Activated naive CD8-positive, alpha-beta T cell treated with anti-CD3 and anti-CD28 coated beads, Interleukin-2, amount 50 U/mL, for 24 hours (primary cell): Measurements from ENCODE around the gene SEMA3C.

Experiments
- ATAC-seq: fragments of 150-1000 bp; cut with Tn5 transposase; one replicate; pipeline ENCODE4 v1.10.0; 2021
- DNase-seq: peaks from one replicate; pipeline ENCODE4 v3.0.0; 2021
- H3K27ac Mint-ChIP-seq: one replicate; pipeline ENCODE4 v1.8.0; 2021; ENCODE audit warnings: mild to moderate bottlenecking, mixed read lengths
- H3K27me3 Mint-ChIP-seq: one replicate; pipeline ENCODE4 v1.8.0; 2021; ENCODE audit warnings: mixed read lengths
- H3K36me3 Mint-ChIP-seq: one replicate; pipeline ENCODE4 v1.8.0; 2021; ENCODE audit warnings: low read depth, mixed read lengths
- H3K4me1 Mint-ChIP-seq: one replicate; pipeline ENCODE4 v1.8.0; 2021; ENCODE audit warnings: mixed read lengths
- H3K4me3 Mint-ChIP-seq: one replicate; pipeline ENCODE4 v1.8.0; 2021; ENCODE audit warnings: mild to moderate bottlenecking, moderate library complexity, mixed read lengths
- H3K9me3 Mint-ChIP-seq: one replicate; pipeline ENCODE4 v1.8.0; 2021; ENCODE audit warnings: mixed read lengths

The SEMA3C gene

GRCh38 chr7:80766724-80767123 is 152.1 kb downstream of the SEMA3C start:
- no peak overlapping the region for H3K4me3 Mint-ChIP-seq
- no peaks in the 10 kb centered on the region for H3K4me1 Mint-ChIP-seq
- H3K27ac Mint-ChIP-seq, result no peak overlapping the region
- ATAC-seq (no peak), DNase-seq (no peak)
- H3K27me3 Mint-ChIP-seq, result no peaks in the 10 kb centered on the region
- H3K36me3 Mint-ChIP-seq, result no peaks in the 10 kb centered on the region
- no peaks in the 10 kb centered on the region for H3K9me3 Mint-ChIP-seq

- H3K4me1 Mint-ChIP-seq, result no peaks in the 10 kb centered on the region
- no peaks in the 10 kb centered on the region for H3K27me3 Mint-ChIP-seq
- H3K4me3 Mint-ChIP-seq, result no peak overlapping the region
- no peaks in the 10 kb centered on the region for H3K36me3 Mint-ChIP-seq
- ATAC-seq (no peak), DNase-seq (no peak)
- no peak overlapping the region for H3K27ac Mint-ChIP-seq
- H3K9me3 Mint-ChIP-seq, result no peaks in the 10 kb centered on the region
These were observed 154.7 kb downstream of the SEMA3C start for GRCh38 chr7:80764132-80764531.

GRCh38 chr7:80763704-80764103 is 155.1 kb downstream of the SEMA3C start:
- Mint-ChIP-seq H3K27ac (no peak overlapping the region), H3K4me3 (no peak overlapping the region), H3K27me3 (no peaks in the 10 kb centered on the region), H3K36me3 (no peaks in the 10 kb centered on the region), H3K4me1 (no peaks in the 10 kb centered on the region), H3K9me3 (no peaks in the 10 kb centered on the region)
- no peak for ATAC-seq
- no peak for DNase-seq

- Mint-ChIP-seq H3K36me3 (no peaks in the 10 kb centered on the region), H3K27ac (no peak overlapping the region)
- ATAC-seq, result no peak
These were observed 155.6 kb downstream of the SEMA3C start for GRCh38 chr7:80763289-80763688.

GRCh38 chr7:80760292-80760691 is 158.6 kb downstream of the SEMA3C start:
- H3K4me1 Mint-ChIP-seq, result no peaks in the 10 kb centered on the region
- H3K9me3 Mint-ChIP-seq, result no peaks in the 10 kb centered on the region
- H3K27ac Mint-ChIP-seq, result no peak overlapping the region
- H3K27me3 Mint-ChIP-seq, result no peaks in the 10 kb centered on the region
- no peak overlapping the region for H3K4me3 Mint-ChIP-seq
- DNase-seq, result no peak
- ATAC-seq, result no peak
- H3K36me3 Mint-ChIP-seq, result no peaks in the 10 kb centered on the region

More at GRCh38 chr7:80763289-80763688, 155.6 kb downstream of the SEMA3C start:
- H3K9me3 Mint-ChIP-seq, result no peaks in the 10 kb centered on the region
- no peaks in the 10 kb centered on the region for H3K4me1 Mint-ChIP-seq
- H3K27me3 Mint-ChIP-seq, result no peaks in the 10 kb centered on the region
- no peak for DNase-seq
- H3K4me3 Mint-ChIP-seq, result no peak overlapping the region

GRCh38 chr7:80752954-80753690 is 165.7 kb downstream of the SEMA3C start:
- Mint-ChIP-seq H3K4me3 (no peak overlapping the region), H3K36me3 (no peaks in the 10 kb centered on the region), H3K27ac (no peak overlapping the region), H3K9me3 (no peaks in the 10 kb centered on the region), H3K27me3 (no peaks in the 10 kb centered on the region), H3K4me1 (no peaks in the 10 kb centered on the region)
- no peak for DNase-seq
- ATAC-seq, result no peak

- H3K4me3 Mint-ChIP-seq, result no peak overlapping the region
- DNase-seq, result no peak
- H3K27me3 Mint-ChIP-seq, result no peaks in the 10 kb centered on the region
- H3K9me3 Mint-ChIP-seq, result no peaks in the 10 kb centered on the region
- no peaks in the 10 kb centered on the region for H3K4me1 Mint-ChIP-seq
- ATAC-seq, result no peak
- no peak overlapping the region for H3K27ac Mint-ChIP-seq
- no peaks in the 10 kb centered on the region for H3K36me3 Mint-ChIP-seq
These were observed 169.6 kb downstream of the SEMA3C start for GRCh38 chr7:80749270-80749669.

- Mint-ChIP-seq H3K9me3 (no peaks in the 10 kb centered on the region), H3K27ac (no peak overlapping the region), H3K4me1 (no peaks in the 10 kb centered on the region), H3K27me3 (no peaks in the 10 kb centered on the region), H3K36me3 (no peaks in the 10 kb centered on the region), H3K4me3 (no peak overlapping the region)
- ATAC-seq (no peak), DNase-seq (no peak)
These were observed 170.3 kb downstream of the SEMA3C start for GRCh38 chr7:80748363-80749042.

- no peak for DNase-seq
- no peaks in the 10 kb centered on the region for H3K36me3 Mint-ChIP-seq
- no peaks in the 10 kb centered on the region for H3K27me3 Mint-ChIP-seq
- H3K4me1 Mint-ChIP-seq, result no peaks in the 10 kb centered on the region
- H3K4me3 Mint-ChIP-seq, result no peak overlapping the region
- H3K9me3 Mint-ChIP-seq, result no peaks in the 10 kb centered on the region
- ATAC-seq, result no peak
- no peak overlapping the region for H3K27ac Mint-ChIP-seq
These were observed 177.9 kb downstream of the SEMA3C start for GRCh38 chr7:80740778-80741545.

GRCh38 chr7:80736371-80737125 is 182.3 kb downstream of the SEMA3C start:
- no peak overlapping the region for H3K4me3 Mint-ChIP-seq
- H3K36me3 Mint-ChIP-seq, result no peaks in the 10 kb centered on the region
- ATAC-seq (no peak), DNase-seq (no peak)
- no peaks in the 10 kb centered on the region for H3K27me3 Mint-ChIP-seq
- H3K4me1 Mint-ChIP-seq, result no peaks in the 10 kb centered on the region
- no peak overlapping the region for H3K27ac Mint-ChIP-seq
- H3K9me3 Mint-ChIP-seq, result no peaks in the 10 kb centered on the region

GRCh38 chr7:80735330-80735729 is 183.5 kb downstream of the SEMA3C start:
- no peak for DNase-seq
- Mint-ChIP-seq H3K36me3 (no peaks in the 10 kb centered on the region), H3K4me3 (no peak overlapping the region), H3K4me1 (no peaks in the 10 kb centered on the region), H3K27me3 (no peaks in the 10 kb centered on the region), H3K9me3 (no peaks in the 10 kb centered on the region), H3K27ac (no peak overlapping the region)
- ATAC-seq, result no peak

- Mint-ChIP-seq H3K27me3 (no peaks in the 10 kb centered on the region), H3K9me3 (no peaks in the 10 kb centered on the region), H3K4me1 (no peaks in the 10 kb centered on the region), H3K36me3 (no peaks in the 10 kb centered on the region), H3K4me3 (no peak overlapping the region), H3K27ac (no peak overlapping the region)
- DNase-seq (no peak), ATAC-seq (no peak)
These were observed 184.8 kb downstream of the SEMA3C start for GRCh38 chr7:80734011-80734410.

- no peak overlapping the region for H3K4me3 Mint-ChIP-seq
- no peaks in the 10 kb centered on the region for H3K36me3 Mint-ChIP-seq
- H3K4me1 Mint-ChIP-seq, result no peaks in the 10 kb centered on the region
These were observed 185.4 kb downstream of the SEMA3C start for GRCh38 chr7:80733333-80733915.

GRCh38 chr7:80732630-80733029 is 186.2 kb downstream of the SEMA3C start:
- H3K36me3 Mint-ChIP-seq, result no peaks in the 10 kb centered on the region
- no peak overlapping the region for H3K27ac Mint-ChIP-seq
- no peaks in the 10 kb centered on the region for H3K9me3 Mint-ChIP-seq
- no peak overlapping the region for H3K4me3 Mint-ChIP-seq
- no peaks in the 10 kb centered on the region for H3K27me3 Mint-ChIP-seq
- DNase-seq (no peak), ATAC-seq (no peak)
- no peaks in the 10 kb centered on the region for H3K4me1 Mint-ChIP-seq

More at GRCh38 chr7:80733333-80733915, 185.4 kb downstream of the SEMA3C start:
- Mint-ChIP-seq H3K27me3 (no peaks in the 10 kb centered on the region), H3K27ac (no peak overlapping the region), H3K9me3 (no peaks in the 10 kb centered on the region)
- DNase-seq, result no peak
- ATAC-seq, result no peak
